ENCODE data around the gene CHURC1. TPM values are rescaled to one million over a fixed set of nuclear protein-coding genes. Genes with fewer than 3 reads are reported as not detected.
"Not testable (repeated sequence)": the region's sequence is repeated elsewhere in the genome, so short reads cannot be mapped to it uniquely, and the experiment has no call there.

CHURC1 gene
- total RNA-seq, 1 donor from 2014 or later, result 25.2 TPM

DNA sequence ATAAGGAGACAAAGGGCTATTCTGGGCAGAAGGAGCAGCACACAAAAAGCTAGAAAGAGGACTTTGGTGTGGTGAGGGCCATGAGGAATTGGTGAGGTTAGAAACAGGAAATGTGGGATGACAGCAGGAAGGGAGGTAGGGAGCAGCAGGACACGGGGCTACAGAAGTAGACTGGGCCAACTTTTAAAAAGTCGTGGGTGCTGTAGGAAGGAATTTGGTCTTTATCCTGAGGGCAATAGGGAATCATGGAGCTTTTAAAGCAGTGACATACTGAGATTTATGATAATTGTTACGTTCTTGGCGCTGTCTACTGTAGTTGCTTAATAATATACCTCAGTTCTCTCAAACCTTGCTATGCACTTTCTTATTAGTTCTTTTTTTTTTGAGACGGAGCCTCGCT, 8.2 kb upstream of the CHURC1 start:
- no peak for DNase-seq (ENCODE audit: low spot score)
- no peak for ATAC-seq

DNA sequence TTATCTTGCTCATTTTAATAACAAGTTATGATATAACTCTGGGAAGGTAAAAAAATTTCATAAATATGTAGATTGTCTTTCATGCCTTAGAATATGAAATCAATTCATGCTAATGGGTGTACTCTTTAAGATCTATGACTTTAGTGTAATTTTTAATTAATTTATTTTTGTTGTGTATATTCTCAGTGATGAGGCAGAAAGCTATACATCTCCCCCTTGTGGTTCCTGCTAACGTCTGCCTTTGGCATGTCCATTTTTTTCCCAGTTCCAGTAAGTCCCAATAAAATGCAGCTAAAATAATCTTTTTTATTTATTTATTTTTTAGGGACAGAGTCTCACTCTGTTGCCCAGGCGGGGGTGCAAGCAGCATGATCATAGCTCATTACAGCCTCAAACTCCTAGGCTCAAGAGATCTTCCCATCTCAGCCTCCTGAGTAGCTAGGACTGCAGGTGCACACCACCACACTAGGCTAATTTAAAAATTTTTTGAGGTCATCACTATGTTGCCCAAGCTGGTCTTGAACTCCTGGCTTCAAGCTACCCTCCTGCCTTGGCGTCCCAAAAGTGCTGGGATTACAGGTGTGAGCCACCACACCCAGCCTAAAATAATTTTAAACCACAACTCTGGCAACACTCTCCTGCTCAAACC, 3.3 kb upstream of the CHURC1 start:
- no peak for DNase-seq (ENCODE audit: low spot score)
- ATAC-seq, result no peak

DNA sequence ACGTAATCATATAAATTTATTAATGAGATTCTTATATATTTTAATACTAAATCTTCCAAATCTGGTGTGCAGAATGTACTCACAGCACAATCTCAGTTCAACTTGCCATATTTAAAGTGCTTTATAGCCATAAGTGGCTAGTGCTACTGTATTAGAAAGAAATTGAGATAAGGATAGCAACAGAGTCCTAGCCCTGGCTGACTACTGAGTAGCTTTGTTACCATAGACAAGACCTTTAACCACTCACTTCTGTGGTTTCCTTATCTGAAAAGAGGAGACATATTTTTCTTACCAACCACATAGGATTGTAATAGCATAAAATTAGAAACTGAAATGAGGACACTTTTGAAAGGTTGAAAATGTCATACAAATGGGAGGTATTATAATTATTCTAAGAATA, 2.0 kb upstream of the CHURC1 start:
- no peak for DNase-seq (ENCODE audit: low spot score)
- ATAC-seq, result no peak

GRCh38 chr14:64913477-64913876, 778 bp upstream of the CHURC1 start:
- not testable (repeated sequence) for DNase-seq (ENCODE audit: low spot score); ATAC-seq

GRCh38 chr14:64915029-64915424, 772 bp downstream of the CHURC1 start:
- DNase-seq (ENCODE audit: low spot score) (no peak), ATAC-seq (no peak)

DNA sequence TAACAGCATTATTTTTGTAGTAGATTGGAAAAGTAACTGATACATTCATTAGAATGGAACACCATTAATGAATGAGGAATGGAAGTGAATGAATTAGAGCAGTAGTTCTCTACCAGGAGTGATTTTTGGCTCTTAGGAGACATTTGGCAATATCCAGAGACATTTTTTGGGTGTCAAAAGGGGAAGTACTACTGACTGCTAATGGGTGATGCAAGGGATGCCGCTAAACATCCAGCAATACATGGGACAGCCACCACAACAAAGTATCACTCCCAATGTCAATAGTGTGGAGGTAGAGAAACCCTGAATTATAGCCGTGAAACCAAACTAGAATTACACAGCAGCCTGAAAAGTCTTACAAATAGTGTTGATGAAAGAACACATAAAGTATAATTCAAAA, 1.5 kb downstream of the CHURC1 start:
- DNase-seq (ENCODE audit: low spot score) (no peak), ATAC-seq (no peak)

- ATAC-seq, result no peak
- DNase-seq (ENCODE audit: low spot score), result no peak
Observed at GRCh38 chr14:64918216-64918615, 4.0 kb downstream of the CHURC1 start.

DNA sequence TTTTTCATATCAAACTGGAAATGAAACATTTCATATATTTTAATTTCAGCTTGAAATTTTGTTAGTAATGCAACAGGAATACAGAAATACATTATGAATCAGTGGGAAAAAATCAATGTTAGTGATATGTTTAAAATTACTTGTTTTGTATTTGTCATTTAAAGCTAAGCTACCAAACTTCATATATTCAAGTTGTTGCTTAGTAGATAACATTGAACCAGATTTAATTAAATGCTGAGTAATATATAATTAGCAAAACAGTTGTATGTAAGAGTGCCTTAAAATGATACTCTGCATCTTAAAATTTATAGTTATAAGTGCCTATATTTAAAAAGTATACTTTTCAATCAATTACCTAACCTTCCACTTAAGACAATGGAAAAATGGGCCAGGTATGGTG, 5.0 kb downstream of the CHURC1 start:
- no peak for ATAC-seq
- no peak for DNase-seq (ENCODE audit: low spot score)

DNA sequence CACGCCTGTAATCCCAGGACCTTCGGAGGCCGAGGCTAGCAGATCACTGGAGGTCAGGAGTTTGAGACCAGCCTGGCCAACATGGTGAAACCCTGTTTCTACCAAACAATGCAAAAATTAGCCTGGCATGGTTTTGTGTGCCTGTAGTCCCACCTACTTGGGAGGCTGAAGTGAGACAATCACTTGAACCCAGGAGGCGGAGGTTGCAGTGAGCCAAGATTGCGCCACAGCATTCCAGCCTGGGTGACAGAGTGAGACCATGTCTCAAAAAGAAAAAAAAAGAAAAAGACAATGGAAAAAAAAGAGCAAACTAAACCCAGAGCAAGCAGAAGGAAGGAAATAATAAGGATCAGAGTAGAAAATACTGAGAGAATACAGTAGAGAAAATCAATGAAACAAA, 5.4 kb downstream of the CHURC1 start:
- no peak for ATAC-seq
- no peak for DNase-seq (ENCODE audit: low spot score)

GRCh38 chr14:64920465-64920864, 6.2 kb downstream of the CHURC1 start:
- DNase-seq (ENCODE audit: low spot score) (no peak), ATAC-seq (no peak)

- ATAC-seq, result no peak
- no peak for DNase-seq (ENCODE audit: low spot score)
Observed at GRCh38 chr14:64923015-64923414, 8.8 kb downstream of the CHURC1 start.

DNA sequence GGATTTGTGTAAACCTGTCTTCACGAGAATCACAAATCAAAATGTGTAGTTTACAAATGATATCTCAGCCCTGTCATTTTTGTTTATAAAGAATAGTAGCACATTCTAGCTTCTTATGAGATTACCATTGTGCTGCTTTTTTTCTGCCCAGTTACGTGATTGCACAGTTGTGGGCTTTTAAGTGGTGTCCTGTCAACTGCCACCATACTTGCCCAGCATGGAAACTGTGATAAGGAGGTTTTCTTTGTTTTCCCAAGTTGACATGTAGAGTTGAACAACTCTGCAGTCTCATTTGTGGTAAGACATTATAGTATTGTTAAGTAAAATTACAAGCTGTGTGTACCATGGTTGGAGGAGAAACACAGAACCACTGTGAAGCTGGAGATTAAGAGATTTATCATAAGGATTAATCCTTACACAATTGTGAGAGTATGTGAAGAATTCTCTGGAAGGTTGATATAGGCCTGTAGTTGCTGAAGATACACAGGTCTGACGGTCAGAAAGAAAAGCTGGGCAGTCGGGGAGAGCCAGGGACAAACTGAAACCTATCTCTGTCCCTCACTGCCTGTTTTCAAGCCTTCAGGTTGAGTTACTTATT, 12.2 kb downstream of the CHURC1 start:
- ATAC-seq, result no peak
- DNase-seq (ENCODE audit: low spot score), result no peak

GRCh38 chr14:64927031-64927430, 12.8 kb downstream of the CHURC1 start:
- ATAC-seq (no peak), DNase-seq (ENCODE audit: low spot score) (no peak)

DNA sequence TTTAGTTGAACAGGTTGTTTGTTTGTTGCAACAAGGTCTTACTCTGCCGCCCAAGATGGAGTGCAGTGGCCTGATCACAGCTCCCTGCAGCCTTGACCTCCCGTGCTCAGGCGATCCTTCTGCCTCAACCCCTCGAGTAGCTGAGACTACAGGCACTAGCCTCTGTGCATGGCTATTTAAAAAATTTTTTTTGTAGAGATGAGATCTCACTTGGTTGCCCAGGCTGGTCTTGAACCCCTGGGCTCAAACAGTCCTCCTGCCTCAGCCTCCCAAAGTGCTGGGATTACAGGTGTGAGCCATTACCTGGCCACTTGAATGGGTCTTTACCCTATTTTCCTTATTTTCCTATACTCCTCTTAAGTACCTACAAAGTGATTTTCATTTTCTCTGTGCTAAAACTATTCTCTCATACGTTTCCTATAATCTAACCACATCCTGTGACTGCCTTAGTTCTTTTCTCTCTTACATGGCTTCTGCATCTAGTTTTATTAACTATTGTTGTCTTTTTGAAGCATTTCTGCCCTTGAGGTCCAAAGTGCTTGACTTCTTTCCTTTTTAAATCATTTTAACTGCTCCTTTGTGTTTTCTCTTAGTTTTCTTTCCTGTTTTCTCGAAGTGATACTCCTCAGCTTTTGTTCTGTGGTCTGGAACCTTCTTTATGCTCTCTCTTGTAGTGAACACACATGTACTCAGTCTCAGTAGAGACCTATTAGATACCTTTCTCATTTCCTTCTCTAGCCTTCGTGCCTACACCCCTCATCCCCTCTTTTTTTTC, 14.2 kb downstream of the CHURC1 start:
- no peak for DNase-seq (ENCODE audit: low spot score)
- no peak for ATAC-seq

DNA sequence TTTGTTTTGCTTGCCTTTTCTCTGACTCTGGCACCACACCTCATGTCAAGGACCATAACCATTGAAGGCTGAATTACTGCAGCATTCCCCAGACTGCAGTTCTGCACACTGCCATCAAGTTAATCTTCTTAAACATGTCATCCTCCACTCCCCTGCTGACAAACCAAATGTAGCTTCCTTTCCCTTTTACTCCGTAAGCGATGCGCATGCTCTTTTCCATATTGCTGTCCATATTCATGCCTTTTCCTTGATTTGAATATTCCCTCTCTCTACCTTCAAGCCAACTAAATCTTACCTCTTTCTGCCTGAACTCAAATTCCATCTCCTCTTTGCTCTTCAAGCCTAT, 14.7 kb downstream of the CHURC1 start:
- ATAC-seq (no peak), DNase-seq (ENCODE audit: low spot score) (no peak)

GRCh38 chr14:64930085-64930843, 16.0 kb downstream of the CHURC1 start:
- ATAC-seq (peak; percentile 75), DNase-seq (ENCODE audit: low spot score) (no peak)

- peak; percentile 50 for ATAC-seq
- no peak for DNase-seq (ENCODE audit: low spot score)
Observed at GRCh38 chr14:64931123-64931522, 16.9 kb downstream of the CHURC1 start.

GRCh38 chr14:64932231-64932630, 18.0 kb downstream of the CHURC1 start:
- peak; percentile 49 for ATAC-seq
- no peak for DNase-seq (ENCODE audit: low spot score)

DNA sequence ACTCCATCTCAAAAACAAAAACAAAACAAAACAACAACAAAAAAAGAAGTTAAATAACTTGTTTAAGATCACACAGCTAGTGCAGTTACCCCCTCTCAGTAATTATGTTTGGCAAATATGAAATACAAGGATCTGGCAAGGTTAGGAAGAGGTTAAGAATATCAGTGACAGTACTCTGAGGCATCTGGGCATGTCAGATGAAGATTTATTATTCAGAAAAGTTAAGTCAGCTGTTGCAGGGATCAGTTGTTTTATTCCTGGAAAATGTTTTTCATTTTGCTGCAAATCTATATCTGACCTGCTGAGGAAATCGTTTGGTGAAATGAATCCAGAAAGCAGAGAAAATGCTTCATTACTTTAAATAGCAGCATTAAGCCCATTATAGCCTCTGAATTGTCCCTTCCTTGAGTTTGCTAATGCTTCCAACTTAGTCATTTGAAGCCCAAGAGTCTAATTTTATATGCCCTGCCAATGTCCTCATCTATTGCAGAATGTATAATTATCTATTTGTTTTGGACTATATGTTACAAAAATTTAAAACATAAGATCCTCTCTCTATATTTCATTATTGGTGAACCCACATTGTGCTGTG, 20.2 kb downstream of the CHURC1 start:
- DNase-seq (ENCODE audit: low spot score) (no peak), ATAC-seq (no peak)

DNA sequence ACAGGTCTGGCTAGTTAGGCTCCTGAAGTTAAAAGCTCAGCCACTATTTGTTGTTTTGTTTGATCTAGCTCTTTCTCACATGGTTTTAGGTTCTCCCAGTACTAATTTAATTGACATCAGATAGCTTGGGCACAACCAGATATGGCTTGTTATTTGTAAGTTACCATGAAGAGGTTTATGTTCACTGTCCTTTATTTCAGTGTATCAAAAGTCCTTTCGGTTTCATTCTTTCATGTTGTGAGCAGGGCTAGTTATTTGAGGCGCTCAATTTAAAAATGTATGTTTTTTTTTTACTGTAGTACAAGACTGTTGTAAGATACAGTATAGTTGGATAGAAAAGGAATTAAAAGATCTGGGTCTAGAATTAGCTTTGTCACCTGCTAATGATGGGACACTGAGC, 21.3 kb downstream of the CHURC1 start:
- ATAC-seq (no peak), DNase-seq (ENCODE audit: low spot score) (no peak)

DNA sequence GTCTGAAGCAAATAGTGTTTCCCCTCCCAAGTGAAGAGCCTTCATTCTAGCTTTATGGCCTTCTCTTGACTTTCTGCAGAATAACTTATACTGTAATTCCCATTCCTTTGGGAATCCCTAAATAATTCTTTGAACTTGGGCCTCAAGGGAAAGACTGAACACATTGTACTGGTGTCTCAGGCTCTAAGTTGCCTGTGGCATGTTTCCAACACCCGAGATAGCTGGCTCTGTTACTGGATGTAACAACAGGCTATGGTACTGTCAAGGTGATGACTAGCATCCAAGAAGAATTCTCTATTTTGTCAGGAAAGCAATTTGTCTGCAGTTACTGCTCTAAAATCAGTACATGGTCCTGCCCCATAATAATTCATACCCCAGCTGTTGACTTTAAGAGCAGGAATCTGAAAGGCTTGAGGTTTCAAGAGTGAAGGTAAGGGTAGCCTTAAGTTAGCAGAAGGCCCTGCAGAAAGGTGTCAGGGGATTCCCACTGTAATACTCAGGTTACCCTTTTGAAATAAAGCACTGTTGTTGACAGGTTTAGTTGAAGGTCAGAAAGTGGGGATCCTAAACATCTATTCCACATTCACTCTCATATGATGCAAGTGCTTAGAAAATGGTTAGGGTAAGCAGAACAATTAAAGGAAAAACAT, 23.0 kb downstream of the CHURC1 start:
- no peak for ATAC-seq
- DNase-seq (ENCODE audit: low spot score), result no peak
